SK-N-SH (cell line): Measurements from ENCODE around the gene OBSCN. TPM values are rescaled to one million over a fixed set of nuclear protein-coding genes. Genes with fewer than 3 reads are reported as not detected.

Experiments used
- CTCF ChIA-PET: fragments of 300-600, 350-600 bp; formaldehyde crosslinking; extraction: SDS; loops from one replicate; lab custom pipeline; 2021; lab: Yijun Ruan, JAX
- POLR2A ChIA-PET: fragments of 350-600 bp; sonication (Branson Sonifier 250); formaldehyde crosslinking; extraction: SDS; loops from one replicate; lab custom pipeline; 2020; ENCODE audit warnings: antibody characterized with exemption, inconsistent platforms; lab: Yijun Ruan, JAX
- DNase-seq: peaks from one replicate; pipeline ENCODE4 v3.0.0; 2012
- H2AFZ ChIP-seq: fragments of 200-600 bp; sonication (generic); 2 replicates; pipeline ENCODE4 v1.8.1; 2016; ENCODE audit warnings: antibody characterized with exemption, mild to moderate bottlenecking, low read depth
- H3F3A ChIP-seq: fragments of 200-600 bp; sonication (generic); replicated peaks from 2 replicates; pipeline ENCODE3; 2016; ENCODE audit warnings: antibody characterized with exemption, mild to moderate bottlenecking; ENCODE audit not compliant: insufficient read depth
- H3K27ac ChIP-seq, 2 experiments: fragments of 200-500 bp in 1 of 2; fragments of 200-600 bp in 1 of 2; sonication (Bioruptor generic) in 1 of 2; sonication (generic), shearing (Covaris generic) in 1 of 2; 2 replicates each; pipeline versions ENCODE4 v1.5.1 to v1.6.1; 2014 to 2016; ENCODE audit warnings: low read depth in 2 of 2, inconsistent platforms in 1 of 2, low read length in 1 of 2, mild to moderate bottlenecking in 1 of 2, mixed read lengths in 1 of 2
- H3K27me3 ChIP-seq: fragments of 200-600 bp; sonication (generic), shearing (Covaris generic); 2 replicates; pipeline ENCODE4 v1.6.1; 2016; ENCODE audit warnings: mixed run types; ENCODE audit not compliant: insufficient read depth
- H3K36me3 ChIP-seq, 2 experiments: fragments of 200-500 bp in 1 of 2; fragments of 200-600 bp in 1 of 2; sonication (Bioruptor generic) in 1 of 2; sonication (generic) in 1 of 2; replicated peaks in 1 of 2; 2 replicates each; pipeline versions ENCODE3 to v1.5.1; 2014 to 2016; ENCODE audit warnings: low read length in 1 of 2, mild to moderate bottlenecking in 1 of 2; ENCODE audit not compliant: insufficient read depth in 2 of 2, control insufficient read depth in 1 of 2
- H3K4me1 ChIP-seq, 2 experiments: fragments of 200-500 bp in 1 of 2; fragments of 200-600 bp in 1 of 2; sonication (Bioruptor generic) in 1 of 2; sonication (generic), shearing (Covaris generic) in 1 of 2; 2 replicates each; pipeline versions ENCODE4 v1.5.1 to v1.6.1; 2014 to 2016; ENCODE audit warnings: low read depth in 1 of 2, low read length in 1 of 2, mixed run types in 1 of 2; ENCODE audit not compliant: insufficient read depth in 2 of 2, control insufficient read depth in 1 of 2
- H3K4me2 ChIP-seq: fragments of 200-600 bp; sonication (generic), shearing (Covaris generic); 2 replicates; pipeline ENCODE4 v1.6.1; 2017; ENCODE audit warnings: mixed run types
- H3K4me3 ChIP-seq, 2 experiments: fragments of 200-500 bp in 1 of 2; fragments of 200-600 bp in 1 of 2; sonication (Bioruptor generic) in 1 of 2; sonication (generic), shearing (Covaris generic) in 1 of 2; 2 replicates each; pipeline versions ENCODE4 v1.5.1 to v1.8.1; 2014 to 2016; ENCODE audit warnings: low read depth in 2 of 2, inconsistent platforms in 1 of 2, low read length in 1 of 2, mild to moderate bottlenecking in 1 of 2, mixed read lengths in 1 of 2, moderate library complexity in 1 of 2
- H3K79me2 ChIP-seq: fragments of 200-600 bp; sonication (generic); 2 replicates; pipeline ENCODE4 v1.8.1; 2017; ENCODE audit warnings: mild to moderate bottlenecking; ENCODE audit not compliant: insufficient read depth
- H3K9ac ChIP-seq: fragments of 200-600 bp; sonication (generic); 2 replicates; pipeline ENCODE4 v1.6.1; 2017; ENCODE audit warnings: mixed run types
- H3K9me2 ChIP-seq: fragments of 200-600 bp; sonication (generic); 2 replicates; pipeline ENCODE4 v1.6.1; 2017; ENCODE audit warnings: mixed run types
- H3K9me3 ChIP-seq: fragments of 200-600 bp; sonication (generic); 2 replicates; pipeline ENCODE4 v1.6.1; 2017; ENCODE audit warnings: mixed run types, mild to moderate bottlenecking, moderate library complexity
- H4K20me1 ChIP-seq: fragments of 200-600 bp; sonication (generic); 2 replicates; pipeline ENCODE4 v1.6.1; 2017; ENCODE audit warnings: mild to moderate bottlenecking, mixed run types; ENCODE audit not compliant: insufficient read depth
- ELF1 ChIP-seq: IDR thresholded peaks from 2 replicates; pipeline ENCODE4 v1.4.0; 2012
- EZH2phosphoT487 ChIP-seq: fragments of 200-600 bp; sonication (generic); IDR thresholded peaks from 2 replicates; pipeline ENCODE4 v1.6.1; 2017; ENCODE audit warnings: low read depth, mixed run types, mild to moderate bottlenecking, antibody characterized with exemption, moderate library complexity, borderline replicate concordance
- FOSL2 ChIP-seq: IDR thresholded peaks from 2 replicates; pipeline ENCODE4 v1.4.0; 2012; ENCODE audit warnings: low read depth, mild to moderate bottlenecking, moderate library complexity, borderline replicate concordance
- NRF1 ChIP-seq: IDR thresholded peaks from 2 replicates; pipeline ENCODE4 v1.6.1; 2012; ENCODE audit warnings: low read depth, mild to moderate bottlenecking, low read length
- RCOR1 ChIP-seq: fragments of 150-350 bp; IDR thresholded peaks from 2 replicates; pipeline ENCODE4 v1.6.1; 2017; ENCODE audit warnings: antibody characterized with exemption, low read length
- WGBS: methylation state at CpG from one replicate; pipeline ENCODE4 v1.1.6; 2017; ENCODE audit warnings: low lambda C conversion rate; 5-methylcytosine and 5-hydroxymethylcytosine counted together
- polyA plus RNA-seq, 3 experiments: library from polyadenylated mRNA; depleted of rRNA; stranded (reverse); fragments of >200 nt; gene quantifications; 2 replicates each; pipeline ENCODE4 v1.2.3, GENCODE V29; 2012
- TF ChIP-seq, protein P1 (sequence below): IDR thresholded peaks from 2 replicates; pipeline ENCODE4 v1.6.1; 2012; ENCODE audit warnings: mild to moderate bottlenecking, low read depth, low read length, moderate library complexity
- TF ChIP-seq, protein P2 (sequence below): fragments of 150-350 bp; IDR thresholded peaks from 2 replicates; pipeline ENCODE4 v1.6.1; 2016; ENCODE audit warnings: mild to moderate bottlenecking, low read depth, low read length

The OBSCN gene
- polyA plus RNA-seq, 1 of the 3 experiments (the other 2 are of a cell fraction) = 4.0 TPM

DNA sequence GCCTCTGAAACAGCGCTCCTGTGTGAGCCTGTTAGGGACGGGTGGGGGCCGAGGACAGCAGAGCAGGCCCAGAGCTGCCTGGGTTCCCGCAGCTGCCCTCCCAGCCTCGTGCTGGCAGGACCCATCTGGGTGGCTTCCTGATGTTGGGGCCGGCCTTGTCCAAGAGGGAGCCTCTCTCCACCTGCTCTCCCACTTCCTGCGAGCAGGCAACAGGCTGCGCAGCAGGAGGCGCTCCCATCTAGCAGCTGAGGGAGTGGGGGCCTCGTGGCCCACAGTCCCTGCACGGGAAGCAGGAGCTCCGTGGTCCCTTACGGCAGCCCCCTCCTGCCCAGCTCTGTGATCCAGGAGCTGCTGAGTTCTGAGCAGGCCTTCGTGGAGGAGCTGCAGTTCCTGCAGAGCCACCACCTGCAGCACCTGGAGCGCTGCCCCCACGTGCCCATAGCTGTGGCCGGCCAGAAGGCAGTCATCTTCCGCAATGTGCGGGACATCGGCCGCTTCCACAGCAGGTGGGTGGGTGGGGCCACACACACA lies 130.7 kb downstream of the OBSCN start (continued):
- TF ChIP-seq, protein P1, sequence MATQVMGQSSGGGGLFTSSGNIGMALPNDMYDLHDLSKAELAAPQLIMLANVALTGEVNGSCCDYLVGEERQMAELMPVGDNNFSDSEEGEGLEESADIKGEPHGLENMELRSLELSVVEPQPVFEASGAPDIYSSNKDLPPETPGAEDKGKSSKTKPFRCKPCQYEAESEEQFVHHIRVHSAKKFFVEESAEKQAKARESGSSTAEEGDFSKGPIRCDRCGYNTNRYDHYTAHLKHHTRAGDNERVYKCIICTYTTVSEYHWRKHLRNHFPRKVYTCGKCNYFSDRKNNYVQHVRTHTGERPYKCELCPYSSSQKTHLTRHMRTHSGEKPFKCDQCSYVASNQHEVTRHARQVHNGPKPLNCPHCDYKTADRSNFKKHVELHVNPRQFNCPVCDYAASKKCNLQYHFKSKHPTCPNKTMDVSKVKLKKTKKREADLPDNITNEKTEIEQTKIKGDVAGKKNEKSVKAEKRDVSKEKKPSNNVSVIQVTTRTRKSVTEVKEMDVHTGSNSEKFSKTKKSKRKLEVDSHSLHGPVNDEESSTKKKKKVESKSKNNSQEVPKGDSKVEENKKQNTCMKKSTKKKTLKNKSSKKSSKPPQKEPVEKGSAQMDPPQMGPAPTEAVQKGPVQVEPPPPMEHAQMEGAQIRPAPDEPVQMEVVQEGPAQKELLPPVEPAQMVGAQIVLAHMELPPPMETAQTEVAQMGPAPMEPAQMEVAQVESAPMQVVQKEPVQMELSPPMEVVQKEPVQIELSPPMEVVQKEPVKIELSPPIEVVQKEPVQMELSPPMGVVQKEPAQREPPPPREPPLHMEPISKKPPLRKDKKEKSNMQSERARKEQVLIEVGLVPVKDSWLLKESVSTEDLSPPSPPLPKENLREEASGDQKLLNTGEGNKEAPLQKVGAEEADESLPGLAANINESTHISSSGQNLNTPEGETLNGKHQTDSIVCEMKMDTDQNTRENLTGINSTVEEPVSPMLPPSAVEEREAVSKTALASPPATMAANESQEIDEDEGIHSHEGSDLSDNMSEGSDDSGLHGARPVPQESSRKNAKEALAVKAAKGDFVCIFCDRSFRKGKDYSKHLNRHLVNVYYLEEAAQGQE = no peak

DNA sequence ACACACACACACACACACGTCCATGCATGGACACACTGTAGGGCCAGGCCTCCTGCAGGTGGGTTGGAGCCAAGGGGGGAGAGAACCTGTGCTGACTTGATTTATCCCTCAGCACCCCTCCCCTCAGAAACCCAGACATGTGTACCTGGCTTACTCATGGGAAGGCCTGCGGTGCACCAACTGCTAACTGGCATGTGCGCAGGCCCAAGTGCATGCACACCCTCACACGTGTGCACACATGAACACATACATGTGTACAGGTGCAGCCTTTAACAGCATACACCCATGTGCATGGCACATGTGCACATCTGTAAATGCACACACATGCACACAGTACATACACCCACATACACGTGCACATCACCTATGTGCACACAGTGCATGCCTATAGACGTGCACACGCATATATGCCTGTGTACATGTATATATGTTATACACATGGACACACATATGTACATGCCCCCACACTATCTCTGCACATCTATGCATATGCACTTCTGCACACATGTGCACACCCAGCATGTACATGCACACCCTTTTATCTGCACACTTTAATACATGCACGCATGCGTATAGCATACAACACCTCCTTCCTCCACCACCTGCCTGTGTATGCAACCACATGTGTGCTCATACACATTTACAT lies 131.3 kb downstream of the OBSCN start:
- H4K20me1 ChIP-seq = no peaks in the 10 kb centered on the region
- H3K36me3 ChIP-seq = no peaks in the 10 kb centered on the region
- TF ChIP-seq FOSL2 (no peak), ELF1 (no peak), NRF1 (no peak), EZH2phosphoT487 (no peak), RCOR1 (no peak)
- TF ChIP-seq, protein P2, sequence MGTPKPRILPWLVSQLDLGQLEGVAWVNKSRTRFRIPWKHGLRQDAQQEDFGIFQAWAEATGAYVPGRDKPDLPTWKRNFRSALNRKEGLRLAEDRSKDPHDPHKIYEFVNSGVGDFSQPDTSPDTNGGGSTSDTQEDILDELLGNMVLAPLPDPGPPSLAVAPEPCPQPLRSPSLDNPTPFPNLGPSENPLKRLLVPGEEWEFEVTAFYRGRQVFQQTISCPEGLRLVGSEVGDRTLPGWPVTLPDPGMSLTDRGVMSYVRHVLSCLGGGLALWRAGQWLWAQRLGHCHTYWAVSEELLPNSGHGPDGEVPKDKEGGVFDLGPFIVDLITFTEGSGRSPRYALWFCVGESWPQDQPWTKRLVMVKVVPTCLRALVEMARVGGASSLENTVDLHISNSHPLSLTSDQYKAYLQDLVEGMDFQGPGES = no peak
- 84% methylated on average over 8 of the region's 9 CpGs for WGBS
- H2AFZ ChIP-seq = no peak overlapping the region
- H3K9me3 ChIP-seq = no peaks in the 10 kb centered on the region
- no peaks in the 10 kb centered on the region for H3K27me3 ChIP-seq
- no peak overlapping the region for H3K27ac ChIP-seq
- H3K4me3 ChIP-seq = no peak overlapping the region
- no peaks in the 10 kb centered on the region for H3K79me2 ChIP-seq
- H3K4me1 ChIP-seq = no peaks in the 10 kb centered on the region
- no peak for DNase-seq
- no peak overlapping the region for H3K4me2 ChIP-seq
- no peaks in the 10 kb centered on the region for H3F3A ChIP-seq
- H3K9ac ChIP-seq = no peak overlapping the region
- H3K9me2 ChIP-seq = no peaks in the 10 kb centered on the region
- ChIA-PET POLR2A (no interaction called here), CTCF (no interaction called here)
